NCI-H2196 (cell line): ENCODE results near the gene GALNT9.

Experiments used
- DNase-seq: peaks from one replicate; lab custom pipeline; 2025; ENCODE audit not compliant: unreplicated experiment; lab: John Stamatoyannopoulos, UW

The GALNT9 gene

GRCh38 chr12:132202929-132203721 lies 126.3 kb downstream of the GALNT9 start:
- DNase-seq: no peak

GRCh38 chr12:132201391-132202120 lies 127.8 kb downstream of the GALNT9 start:
- DNase-seq: no peak

GRCh38 chr12:132200800-132201199 lies 128.6 kb downstream of the GALNT9 start:
- no peak for DNase-seq

GRCh38 chr12:132199526-132200319 lies 129.7 kb downstream of the GALNT9 start:
- DNase-seq: no peak

GRCh38 chr12:132199101-132199500 lies 130.3 kb downstream of the GALNT9 start:
- no peak for DNase-seq

GRCh38 chr12:132197581-132198354 lies 131.6 kb downstream of the GALNT9 start:
- no peak for DNase-seq

- DNase-seq: no peak
These were observed 132.5 kb downstream of the GALNT9 start for GRCh38 chr12:132196873-132197390.

GRCh38 chr12:132196038-132196872 lies 133.1 kb downstream of the GALNT9 start:
- DNase-seq: no peak

- DNase-seq: peak; percentile 20
These were observed 134.1 kb downstream of the GALNT9 start for GRCh38 chr12:132195242-132195641.

GRCh38 chr12:132194556-132194955 lies 134.8 kb downstream of the GALNT9 start:
- DNase-seq: no peak

GRCh38 chr12:132194056-132194455 lies 135.3 kb downstream of the GALNT9 start:
- DNase-seq: no peak

- no peak for DNase-seq
These were observed 137.5 kb downstream of the GALNT9 start for GRCh38 chr12:132191715-132192553.

- no peak for DNase-seq
These were observed 138.4 kb downstream of the GALNT9 start for GRCh38 chr12:132190834-132191500.

- peak; percentile 57 for DNase-seq
These were observed 139.2 kb downstream of the GALNT9 start for GRCh38 chr12:132190012-132190755.

- peak; percentile 91 for DNase-seq
These were observed 139.9 kb downstream of the GALNT9 start for GRCh38 chr12:132189378-132190011.

- DNase-seq: no peak
These were observed 140.5 kb downstream of the GALNT9 start for GRCh38 chr12:132188916-132189325.

- no peak for DNase-seq
These were observed 140.9 kb downstream of the GALNT9 start for GRCh38 chr12:132188451-132188901.
